Gastroesophageal sphincter (tissue), 4 donors: ENCODE measurements around the gene DNAJC5. TPM values are rescaled to one million over a fixed set of nuclear protein-coding genes. Genes with fewer than 3 reads are reported as not detected.

Experiments
- ATAC-seq: fragments of 150-250 bp; one replicate; pipeline ENCODE4 v1.9.1; 2016; ENCODE audit warnings: mild to moderate bottlenecking, moderate library complexity
- H3K27ac ChIP-seq, 4 donors: fragments of 200-600 bp; sonication (generic) in 3 of 4; 1 replicate in 3 of 4; 2 replicates in 1 of 4; pipeline ENCODE4 v1.5.1; 2016 to 2019
- H3K27me3 ChIP-seq: fragments of 200-600 bp; sonication (generic); one replicate; pipeline ENCODE4 v1.5.1; 2019
- H3K36me3 ChIP-seq, 2 donors: fragments of 200-600 bp; sonication (generic); one replicate each; pipeline ENCODE4 v1.5.1; 2019; ENCODE audit warnings: control low read depth in 1 of 2
- H3K4me1 ChIP-seq, 3 donors: fragments of 200-600 bp; sonication (generic); 1 replicate in 2 of 3; 2 replicates in 1 of 3; pipeline ENCODE4 v1.5.1; 2016 to 2019; ENCODE audit warnings: control low read depth in 2 of 3
- H3K4me3 ChIP-seq, 2 donors: fragments of 200-600 bp; sonication (generic); one replicate each; pipeline ENCODE4 v1.5.1; 2019; ENCODE audit warnings: mild to moderate bottlenecking in 1 of 2, moderate library complexity in 1 of 2
- H3K9me3 ChIP-seq, 3 donors: fragments of 200-600 bp; sonication (generic); one replicate each; pipeline ENCODE4 v1.5.1; 2017 to 2019; ENCODE audit warnings: control low read depth in 2 of 3
- EP300 ChIP-seq: sonication (generic); formaldehyde crosslinking; IDR thresholded peaks from one replicate; pipeline ENCODE4 v1.6.1; 2017; ENCODE audit warnings: antibody characterized with exemption, mild to moderate bottlenecking
- POLR2A ChIP-seq, 2 donors: fragments of 450-650 bp; IDR thresholded peaks; one replicate each; pipeline ENCODE4 v1.6.1; 2017; ENCODE audit warnings: antibody characterized with exemption in 2 of 2, mild to moderate bottlenecking in 2 of 2, moderate library complexity in 1 of 2
- POLR2AphosphoS5 ChIP-seq: sonication (generic); formaldehyde crosslinking; IDR thresholded peaks from one replicate; pipeline ENCODE4 v1.6.1; 2017; ENCODE audit warnings: antibody characterized with exemption
- WGBS, 2 donors: methylation state at CpG; one replicate each; pipeline ENCODE4 v1.1.5; 2018; ENCODE audit warnings: low coverage in 1 of 2; 5-methylcytosine and 5-hydroxymethylcytosine counted together
- total RNA-seq, 4 donors: library from RNA; depleted of rRNA; stranded (reverse); fragments of >200 nt; gene quantifications; one replicate each; pipeline ENCODE4 v1.1.0, GENCODE V29; 2016
- TF ChIP-seq, protein P1 (sequence below), 4 experiments: fragments of 200-600 bp in 2 of 4; fragments of 450-650 bp in 2 of 4; sonication (generic) in 1 of 4; IDR thresholded peaks; one replicate each; pipeline ENCODE4 v1.5.1; 2017 to 2019; ENCODE audit warnings: antibody characterized with exemption in 4 of 4, mild to moderate bottlenecking in 2 of 4, moderate library complexity in 2 of 4

The DNAJC5 gene
- total RNA-seq, 4 donors from 2014 or later = 44.7 to 70.6 (median 47.6) TPM

DNA sequence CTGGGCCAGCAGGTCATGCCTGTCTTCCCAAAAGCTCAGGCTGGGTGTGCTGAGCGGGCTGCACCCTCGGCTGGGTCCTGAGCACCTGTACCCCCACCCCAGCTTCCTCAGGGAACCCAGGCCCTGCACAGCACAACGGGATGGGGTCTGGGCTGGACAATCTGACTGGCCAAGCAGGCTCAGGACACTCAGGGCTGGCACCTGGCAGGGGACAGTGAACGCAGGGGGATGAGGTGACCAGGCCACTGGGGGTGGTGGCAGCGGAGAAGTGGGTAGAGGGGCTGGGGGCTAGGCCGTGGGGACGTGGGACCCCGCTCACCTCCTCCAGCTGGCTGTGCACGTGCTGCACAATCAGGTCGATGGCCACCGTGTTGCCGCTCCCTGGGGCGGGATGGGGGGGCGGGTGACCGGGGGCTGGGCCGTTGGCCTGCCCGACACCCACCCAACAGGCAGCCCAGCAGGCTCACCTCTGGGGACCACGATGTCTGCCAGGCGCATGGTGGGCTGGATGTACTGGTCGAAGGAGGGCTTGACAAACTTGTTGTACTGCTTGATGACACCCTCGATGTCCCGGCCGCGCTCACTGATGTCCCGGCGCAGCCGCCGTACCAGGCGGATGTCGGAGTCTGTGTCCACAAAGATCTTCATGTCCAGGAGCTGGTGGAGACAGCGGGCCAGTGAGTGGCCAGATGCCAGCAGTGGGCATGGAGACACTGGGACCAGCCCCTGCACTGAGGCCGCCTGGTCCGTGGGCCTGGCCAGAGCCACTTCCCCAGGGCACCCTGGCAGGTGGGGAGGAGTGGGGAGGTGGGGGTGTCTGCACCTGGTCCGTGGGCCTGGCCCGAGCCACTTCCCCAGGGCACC lies 49.4 kb downstream of the DNAJC5 start:
- Histone ChIP-seq H3K9me3 (no peaks in the 10 kb centered on the region), H3K36me3 (peaks cover 0 to 64% of the 10 kb centered on the region in 2 donors), H3K4me1 (peaks cover 0 to 61% (median 20%) of the 10 kb centered on the region in 3 donors), H3K27ac (peak overlapping the region in 3 of 4 donors; percentile 2 to 75 (median 65)), H3K27me3 (no peaks in the 10 kb centered on the region), H3K4me3 (no peak overlapping the region)
- 100% methylated on average over 1 of the region's 35 CpGs; no CpG with 5 or more reads in 1 of the 2 donors for WGBS, 2 donors
- ATAC-seq = no peak
- TF ChIP-seq POLR2AphosphoS5 (no peak), EP300 (no peak), POLR2A (IDR thresholded peaks at IDR 0.05) (no peak)
- TF ChIP-seq, protein P1, sequence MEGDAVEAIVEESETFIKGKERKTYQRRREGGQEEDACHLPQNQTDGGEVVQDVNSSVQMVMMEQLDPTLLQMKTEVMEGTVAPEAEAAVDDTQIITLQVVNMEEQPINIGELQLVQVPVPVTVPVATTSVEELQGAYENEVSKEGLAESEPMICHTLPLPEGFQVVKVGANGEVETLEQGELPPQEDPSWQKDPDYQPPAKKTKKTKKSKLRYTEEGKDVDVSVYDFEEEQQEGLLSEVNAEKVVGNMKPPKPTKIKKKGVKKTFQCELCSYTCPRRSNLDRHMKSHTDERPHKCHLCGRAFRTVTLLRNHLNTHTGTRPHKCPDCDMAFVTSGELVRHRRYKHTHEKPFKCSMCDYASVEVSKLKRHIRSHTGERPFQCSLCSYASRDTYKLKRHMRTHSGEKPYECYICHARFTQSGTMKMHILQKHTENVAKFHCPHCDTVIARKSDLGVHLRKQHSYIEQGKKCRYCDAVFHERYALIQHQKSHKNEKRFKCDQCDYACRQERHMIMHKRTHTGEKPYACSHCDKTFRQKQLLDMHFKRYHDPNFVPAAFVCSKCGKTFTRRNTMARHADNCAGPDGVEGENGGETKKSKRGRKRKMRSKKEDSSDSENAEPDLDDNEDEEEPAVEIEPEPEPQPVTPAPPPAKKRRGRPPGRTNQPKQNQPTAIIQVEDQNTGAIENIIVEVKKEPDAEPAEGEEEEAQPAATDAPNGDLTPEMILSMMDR (IDR thresholded peaks at IDR 0.05) = no peak

DNA sequence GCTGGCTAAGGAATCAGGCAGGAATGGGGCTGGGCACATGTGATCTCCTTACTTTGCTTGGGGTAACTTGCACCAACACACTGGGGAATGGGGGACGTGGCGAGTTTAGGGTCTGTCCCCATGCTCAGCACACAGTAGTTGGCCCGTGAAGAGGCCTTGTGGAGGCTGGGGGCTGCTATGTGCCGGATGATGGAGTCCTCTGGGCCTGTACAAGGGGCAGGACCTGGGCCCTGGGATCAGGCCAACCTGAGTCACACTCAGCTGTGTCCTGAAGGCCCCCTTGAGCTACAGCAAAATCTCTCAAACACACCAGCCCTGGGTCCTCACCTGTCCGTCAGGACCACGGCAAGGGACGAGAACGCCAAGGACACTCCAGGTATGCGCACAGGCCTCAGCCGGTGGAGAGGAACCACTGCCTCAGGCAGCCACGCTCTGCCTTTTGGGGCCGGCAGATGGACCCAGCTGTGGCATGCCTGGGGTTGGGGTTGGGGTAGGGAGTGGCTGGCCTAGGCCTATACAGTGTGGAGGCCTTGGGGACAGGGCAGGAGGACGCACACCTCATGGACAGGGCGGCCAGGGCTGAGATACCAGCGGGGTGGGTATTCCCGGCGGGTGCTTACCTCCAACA lies 50.2 kb downstream of the DNAJC5 start:
- TF ChIP-seq, protein P1 (IDR thresholded peaks at IDR 0.05) = no peak
- TF ChIP-seq EP300 (no peak), POLR2A (IDR thresholded peaks at IDR 0.05) (no peak), POLR2AphosphoS5 (no peak)
- Histone ChIP-seq H3K27ac (peak overlapping the region in 1 of 4 donors; percentile 75), H3K4me1 (peaks cover 0 to 69% (median 28%) of the 10 kb centered on the region in 3 donors), H3K36me3 (peaks cover 0 to 56% of the 10 kb centered on the region in 2 donors), H3K27me3 (no peaks in the 10 kb centered on the region), H3K9me3 (no peaks in the 10 kb centered on the region), H3K4me3 (no peak overlapping the region)
- WGBS, 2 donors = 76% methylated on average over 5 of the region's 17 CpGs; no CpG with 5 or more reads in 1 of the 2 donors
- no peak for ATAC-seq

DNA sequence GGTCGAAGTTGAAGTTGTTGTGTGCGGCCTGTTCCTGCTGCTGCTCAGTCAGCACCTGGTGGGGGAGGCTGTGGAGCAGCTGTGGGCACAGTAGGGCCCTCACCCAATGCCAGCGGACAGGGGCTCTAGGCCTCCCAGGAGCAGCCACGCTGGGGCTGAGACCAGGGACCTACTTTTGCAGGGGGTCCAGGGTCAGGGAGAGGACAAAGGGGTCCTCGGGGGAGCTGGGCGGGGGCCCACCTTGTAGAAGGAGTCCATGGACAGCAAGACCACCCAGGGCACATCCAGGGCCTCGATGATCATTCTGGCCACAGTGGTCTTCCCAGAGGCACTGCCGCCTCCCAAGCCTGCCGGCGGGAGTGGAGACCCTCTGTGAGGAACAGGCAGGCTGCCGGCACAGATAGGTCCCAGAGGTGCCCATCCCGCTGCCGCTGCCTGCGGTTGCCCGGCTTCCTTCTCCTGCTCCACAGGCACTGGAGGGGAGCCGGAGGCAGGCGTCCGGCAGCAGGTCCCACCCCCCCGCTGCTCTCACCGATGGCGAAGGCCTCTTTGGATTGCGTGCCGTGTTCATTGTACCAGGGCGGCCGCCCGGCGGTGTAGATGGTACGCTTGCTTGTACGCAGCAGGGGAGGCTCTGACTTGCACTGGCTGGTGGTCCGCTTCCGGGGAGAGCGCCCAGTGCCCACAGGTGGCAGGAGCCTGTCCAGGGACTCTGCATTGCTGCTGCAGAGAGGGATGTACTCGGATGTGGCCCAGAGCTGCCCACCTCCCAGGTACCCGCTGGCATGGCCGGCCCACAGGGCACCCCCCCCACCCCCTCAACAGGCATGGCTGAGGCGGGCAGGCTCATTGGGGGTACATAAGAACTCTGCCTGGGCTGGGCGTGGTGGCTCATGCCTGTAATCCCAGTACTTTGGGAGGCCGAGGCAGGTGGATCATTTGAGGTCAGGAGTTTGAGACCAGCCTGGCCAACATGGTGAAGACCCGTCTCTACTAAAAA lies 51.3 kb downstream of the DNAJC5 start:
- Histone ChIP-seq H3K4me3 (no peak overlapping the region), H3K36me3 (peaks cover 0 to 45% of the 10 kb centered on the region in 2 donors), H3K27me3 (no peaks in the 10 kb centered on the region), H3K4me1 (peaks cover 2 to 80% (median 39%) of the 10 kb centered on the region in 3 donors), H3K27ac (peak overlapping the region in 2 of 4 donors; percentile 95), H3K9me3 (no peaks in the 10 kb centered on the region)
- 40 to 84% methylated on average over 1 to 5 of the region's 39 CpGs for WGBS, 2 donors
- TF ChIP-seq, protein P1 (IDR thresholded peaks at IDR 0.05) = no peak
- TF ChIP-seq POLR2AphosphoS5 = no peak
- ATAC-seq = no peak

DNA sequence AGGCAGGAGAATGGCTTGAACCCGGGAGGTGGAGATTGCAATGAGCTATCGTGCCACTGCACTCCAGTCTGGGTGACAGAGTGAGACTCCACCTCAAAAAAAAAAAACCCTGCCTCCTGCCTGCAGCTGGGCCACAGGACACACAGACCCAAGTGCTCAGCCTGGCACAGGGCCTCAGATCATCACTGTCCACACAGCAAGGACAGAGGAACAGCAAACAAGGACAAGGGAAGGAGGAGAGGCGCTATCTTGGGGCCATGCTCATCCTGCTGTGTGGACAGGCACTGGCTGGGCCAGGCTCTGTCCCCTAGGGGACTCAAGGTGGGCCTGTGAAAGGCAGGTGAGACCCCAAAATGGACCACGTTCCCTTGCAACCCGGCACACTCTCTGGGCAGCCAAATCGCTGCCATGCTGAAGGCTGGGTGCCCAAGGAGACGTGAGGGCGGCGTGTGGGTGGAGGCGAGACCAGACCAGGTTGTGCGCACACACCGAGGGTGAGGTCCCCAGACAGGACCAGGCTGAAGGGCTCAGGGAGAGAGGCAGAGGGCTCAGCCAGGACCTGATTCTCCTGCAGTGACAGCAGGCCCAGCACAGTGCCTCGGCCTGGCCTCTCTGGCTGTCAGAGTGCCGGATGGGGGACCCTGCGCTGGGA lies 52.2 kb downstream of the DNAJC5 start:
- peaks cover 2 to 83% (median 48%) of the 10 kb centered on the region in 3 donors for H3K4me1 ChIP-seq
- no peaks in the 10 kb centered on the region for H3K27me3 ChIP-seq
- peak overlapping the region in 3 of 4 donors; percentile 95 to 97 (median 95) for H3K27ac ChIP-seq
- H3K36me3 ChIP-seq = peaks cover 0 to 42% of the 10 kb centered on the region in 2 donors
- no peak overlapping the region for H3K4me3 ChIP-seq
- ATAC-seq = no peak
- H3K9me3 ChIP-seq = no peaks in the 10 kb centered on the region
- no peak for TF ChIP-seq EP300
- no peak for TF ChIP-seq POLR2AphosphoS5
- TF ChIP-seq, protein P1 (IDR thresholded peaks at IDR 0.05) = no peak
- TF ChIP-seq POLR2A (IDR thresholded peaks at IDR 0.05) = no peak
- 63 to 65% methylated on average over 2 to 7 of the region's 15 CpGs for WGBS, 2 donors
